GM19467 (cell line): Measurements from ENCODE around the gene VAV2.

Source experiments
- ATAC-seq: cut with Tn5 transposase; IDR thresholded peaks from one replicate; pipeline ENCODE4 v1.9.1; 2021; ENCODE audit warnings: mild to moderate bottlenecking, moderate library complexity; ENCODE audit not compliant: unreplicated experiment

The VAV2 gene

DNA sequence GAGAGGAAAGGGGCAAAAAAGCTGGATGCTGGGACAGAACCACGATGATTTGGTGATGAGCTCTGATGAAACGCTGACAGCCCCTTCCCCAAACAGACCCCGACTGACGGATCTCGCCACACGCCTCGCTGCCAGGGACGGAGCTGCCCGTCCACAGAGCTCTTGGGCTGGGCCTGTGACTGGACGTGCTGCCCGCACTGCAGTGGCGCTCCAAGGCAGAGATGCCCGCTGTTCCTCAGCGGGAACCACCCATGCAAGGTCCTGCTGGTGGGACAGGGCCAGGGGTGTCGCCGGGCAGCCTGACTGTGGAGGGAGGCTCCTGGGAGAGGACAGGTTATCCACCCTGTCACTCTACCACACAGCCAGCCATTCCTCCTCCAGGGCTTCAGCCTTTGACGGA, 187.9 kb downstream of the VAV2 start:
- ATAC-seq = no peak

- ATAC-seq = no peak
Measured at GRCh38 chr9:133803745-133804144, 188.4 kb downstream of the VAV2 start.

- ATAC-seq = no peak
Measured at GRCh38 chr9:133803028-133803585, 189.0 kb downstream of the VAV2 start.

DNA sequence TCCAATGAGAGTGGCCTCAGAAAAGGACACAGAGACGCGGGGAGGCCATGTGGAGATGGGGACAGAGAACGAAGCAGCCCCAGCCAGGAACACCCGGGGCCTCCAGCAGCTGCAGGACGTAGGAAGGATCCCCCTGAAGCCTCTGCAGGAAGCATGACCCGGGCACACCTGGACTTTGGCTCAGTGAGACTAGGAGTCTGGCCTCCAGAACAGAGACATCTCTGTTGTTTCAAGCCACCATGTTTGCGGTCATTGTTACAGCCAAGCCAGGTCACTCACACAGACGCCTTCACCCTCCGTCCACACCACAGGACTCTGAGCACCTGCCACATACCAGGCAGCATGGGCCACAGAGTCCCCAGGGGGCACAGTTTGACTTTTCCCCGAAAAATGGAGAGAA, 190.4 kb downstream of the VAV2 start:
- ATAC-seq = no peak

DNA sequence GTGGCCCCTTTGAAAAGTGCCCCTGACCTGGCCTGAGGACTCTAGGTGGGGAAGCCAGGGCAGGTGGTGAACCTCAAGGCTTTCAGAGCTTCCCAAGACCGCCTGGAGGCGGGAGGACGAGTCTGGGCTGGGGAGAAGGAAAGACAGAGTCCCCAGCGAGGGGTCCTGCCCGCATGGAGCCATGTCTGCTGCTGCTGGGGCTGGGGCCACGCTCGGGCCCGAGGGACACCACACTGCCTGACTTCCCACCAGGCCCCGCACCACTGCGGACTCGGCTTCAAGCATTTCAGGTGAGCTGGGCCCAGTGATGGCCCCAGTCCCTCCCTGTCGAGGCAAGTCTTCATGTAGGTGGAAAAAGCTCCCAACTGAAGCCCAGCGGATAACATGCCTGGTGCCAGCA, 191.9 kb downstream of the VAV2 start:
- ATAC-seq = no peak

- ATAC-seq = no peak
Measured at GRCh38 chr9:133799716-133800115, 192.4 kb downstream of the VAV2 start.

DNA sequence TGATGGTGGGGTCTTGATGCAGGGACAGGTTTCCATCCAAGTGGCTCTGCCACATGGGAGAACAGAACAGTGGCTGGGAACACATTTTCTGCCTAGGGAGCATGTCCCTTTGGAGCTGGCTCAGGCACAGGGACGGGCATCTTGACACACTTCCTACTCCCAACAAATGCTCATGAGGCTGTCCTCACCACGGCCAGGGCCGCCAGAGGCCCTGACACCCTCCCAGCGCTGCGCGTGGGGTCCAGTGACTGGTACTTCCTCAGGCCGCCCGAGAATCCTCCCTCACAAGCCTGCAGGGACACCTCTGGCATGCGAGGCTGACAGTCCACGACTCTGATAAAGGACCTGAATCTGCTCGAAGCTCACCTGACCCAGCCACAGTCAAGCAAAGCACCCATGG, 193.0 kb downstream of the VAV2 start:
- no peak for ATAC-seq

DNA sequence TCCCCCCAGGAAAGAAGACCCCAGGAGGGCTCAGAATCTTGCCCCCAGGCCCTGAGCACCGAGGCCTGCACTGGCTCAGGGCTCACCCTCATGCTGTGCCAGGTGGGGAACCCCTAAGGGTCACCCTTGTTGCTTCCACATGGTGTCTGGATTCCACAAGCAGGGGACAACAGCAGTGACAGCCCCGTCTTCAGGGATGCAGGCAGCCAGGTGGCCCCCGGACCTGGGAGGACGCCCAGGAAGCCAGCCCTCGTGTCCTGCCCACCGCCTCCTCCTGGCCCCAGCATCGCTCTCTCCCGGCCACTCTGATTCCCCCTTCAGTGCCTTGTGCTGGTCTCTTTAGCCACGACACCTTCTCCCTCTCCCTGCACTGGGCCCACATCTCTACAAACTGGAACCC, 194.0 kb downstream of the VAV2 start:
- no peak for ATAC-seq

DNA sequence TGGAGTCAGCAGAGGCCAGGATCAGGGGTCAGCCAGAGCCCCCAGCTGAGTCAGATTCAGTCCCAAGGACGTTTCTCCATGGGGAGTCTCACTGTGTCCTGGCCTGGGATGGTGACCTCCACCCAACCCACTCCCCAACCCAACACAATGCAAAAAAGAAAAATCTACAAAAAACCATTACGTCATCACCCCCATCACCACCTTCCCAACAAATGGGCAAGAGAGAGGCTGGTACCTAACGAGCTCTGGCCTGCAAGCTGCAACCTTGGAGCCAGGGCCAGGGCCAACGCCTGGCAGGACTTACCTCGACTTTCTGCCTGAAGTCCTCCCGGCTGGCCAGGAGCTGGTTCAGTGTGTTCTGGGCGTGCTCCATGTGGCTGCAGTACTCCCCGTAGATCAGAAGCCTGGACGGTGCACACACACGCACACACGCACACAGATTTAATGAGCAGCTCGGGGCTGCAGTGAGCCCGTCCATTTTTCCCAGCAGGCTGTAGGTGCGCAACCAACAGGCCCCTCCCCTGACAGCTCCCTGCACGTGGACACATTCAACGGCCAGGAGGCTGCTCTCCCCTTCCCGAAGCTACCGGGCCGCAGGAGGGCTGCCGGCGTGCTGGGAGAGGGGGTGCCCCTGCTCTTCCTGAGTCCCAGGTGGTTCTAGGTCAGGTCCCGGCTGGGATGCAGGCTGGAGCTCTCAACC, 194.6 kb downstream of the VAV2 start:
- ATAC-seq = no peak

DNA sequence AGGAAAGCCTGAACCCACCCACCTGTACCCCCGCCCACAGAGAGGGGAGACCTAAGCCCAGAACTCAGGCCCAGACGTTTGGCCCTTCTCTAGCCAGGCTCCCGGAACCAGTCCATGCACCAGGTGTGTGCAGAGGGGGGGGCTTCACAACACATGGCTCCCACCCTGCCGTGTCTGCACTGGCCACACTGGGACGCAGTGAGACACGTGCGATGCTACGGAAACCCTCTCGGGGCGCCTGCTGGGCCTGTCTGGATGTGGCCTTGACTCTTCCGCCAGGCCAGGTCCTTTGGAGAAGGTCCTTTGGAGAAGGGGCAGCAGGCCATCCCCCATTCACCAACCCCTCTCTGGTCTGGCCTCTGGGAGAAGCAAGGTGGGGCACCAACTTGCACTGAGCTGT, 195.6 kb downstream of the VAV2 start:
- no peak for ATAC-seq

DNA sequence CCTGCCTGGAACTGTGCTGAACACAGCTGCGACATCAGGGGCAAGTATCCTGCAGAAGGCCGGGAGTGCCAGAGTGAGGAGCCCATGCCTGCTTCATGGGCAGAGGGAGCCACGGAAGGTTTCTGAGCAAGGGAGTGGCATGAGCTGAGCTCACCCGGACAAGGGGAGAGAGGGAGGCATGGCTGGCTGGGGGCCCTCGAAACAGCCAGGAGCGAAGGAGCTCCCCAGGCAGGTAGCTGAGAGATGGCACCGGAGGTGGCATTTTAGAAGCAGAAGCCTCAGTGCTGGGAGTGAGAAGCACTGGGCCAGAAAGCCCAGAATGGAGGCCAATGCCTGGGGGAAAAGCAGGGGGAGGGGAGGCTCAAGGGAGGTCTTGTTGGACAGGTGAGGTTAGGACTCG, 197.1 kb downstream of the VAV2 start:
- ATAC-seq = no peak

DNA sequence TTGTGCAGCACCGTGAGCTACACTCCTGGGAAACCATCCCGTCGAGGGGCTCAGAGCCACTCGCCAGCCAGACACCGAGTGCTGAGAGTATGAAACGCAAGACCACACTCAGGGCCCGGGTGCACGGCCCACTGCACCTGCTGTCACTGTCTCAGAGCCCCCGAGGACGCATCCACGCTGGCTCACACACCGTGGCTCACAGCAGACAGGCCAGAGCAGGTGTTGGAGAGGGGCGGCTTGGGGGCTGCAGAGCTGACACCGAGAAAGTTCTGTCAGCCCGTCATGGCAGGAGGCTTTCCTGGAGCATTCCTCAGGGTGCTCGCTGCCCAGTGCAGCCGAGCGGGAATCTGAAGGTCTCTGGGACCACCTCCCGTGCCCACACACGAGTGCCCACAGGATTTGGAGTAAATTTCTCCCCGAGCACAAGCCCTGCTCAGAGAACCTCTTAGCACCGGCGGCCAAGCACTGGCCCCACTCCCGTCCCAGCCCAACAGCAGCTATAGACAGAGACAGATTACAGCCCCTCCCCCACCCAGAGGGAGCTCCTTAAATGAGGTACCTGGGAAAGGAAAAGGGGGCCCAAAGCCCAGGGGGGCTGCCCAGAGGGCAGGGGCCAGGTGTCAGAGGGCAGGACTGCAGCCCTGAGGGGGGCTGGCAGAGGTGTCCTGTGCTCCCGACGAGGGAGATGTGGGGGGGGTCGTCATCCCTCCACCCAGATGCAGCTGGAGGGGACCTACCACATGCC, 197.9 kb downstream of the VAV2 start:
- ATAC-seq = no peak

GRCh38 chr9:133793471-133793870, 198.7 kb downstream of the VAV2 start:
- ATAC-seq = no peak

DNA sequence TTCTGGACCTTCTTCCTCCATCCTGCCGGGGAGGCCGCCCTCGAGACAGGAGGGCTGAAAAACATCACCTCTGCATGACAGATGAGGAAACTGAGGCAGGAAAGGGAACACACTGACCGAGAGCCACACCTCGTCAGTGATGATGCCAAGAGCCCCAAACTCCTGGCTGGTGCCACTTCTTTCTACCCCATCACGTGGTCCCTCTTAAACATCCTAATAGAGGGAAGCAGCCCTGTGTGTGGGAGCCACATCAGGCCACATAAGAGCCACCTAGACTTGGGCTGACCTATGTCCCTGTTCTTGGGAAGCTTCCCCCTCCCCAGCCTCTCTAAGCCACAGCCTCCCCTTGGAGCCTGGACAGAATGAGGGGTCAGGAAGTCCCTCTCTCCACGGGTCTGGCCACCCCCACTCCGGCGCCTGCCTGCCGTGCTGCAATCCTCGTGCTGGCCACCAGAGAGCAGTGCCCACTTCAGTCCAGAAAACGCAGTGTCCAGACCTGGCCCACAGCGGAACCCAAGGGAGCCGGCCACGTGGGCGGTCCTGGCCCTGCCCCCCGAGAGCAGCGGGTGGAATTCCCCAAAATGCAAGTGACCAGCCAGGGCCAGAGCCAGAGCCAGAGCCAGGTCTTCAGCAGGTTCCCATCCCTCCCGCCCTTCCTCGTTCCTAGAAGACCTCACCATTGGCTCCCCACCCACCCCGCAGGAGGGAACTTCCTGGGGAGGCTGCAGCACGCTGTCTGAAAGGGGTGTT, 199.2 kb downstream of the VAV2 start:
- peak; percentile 60 for ATAC-seq

DNA sequence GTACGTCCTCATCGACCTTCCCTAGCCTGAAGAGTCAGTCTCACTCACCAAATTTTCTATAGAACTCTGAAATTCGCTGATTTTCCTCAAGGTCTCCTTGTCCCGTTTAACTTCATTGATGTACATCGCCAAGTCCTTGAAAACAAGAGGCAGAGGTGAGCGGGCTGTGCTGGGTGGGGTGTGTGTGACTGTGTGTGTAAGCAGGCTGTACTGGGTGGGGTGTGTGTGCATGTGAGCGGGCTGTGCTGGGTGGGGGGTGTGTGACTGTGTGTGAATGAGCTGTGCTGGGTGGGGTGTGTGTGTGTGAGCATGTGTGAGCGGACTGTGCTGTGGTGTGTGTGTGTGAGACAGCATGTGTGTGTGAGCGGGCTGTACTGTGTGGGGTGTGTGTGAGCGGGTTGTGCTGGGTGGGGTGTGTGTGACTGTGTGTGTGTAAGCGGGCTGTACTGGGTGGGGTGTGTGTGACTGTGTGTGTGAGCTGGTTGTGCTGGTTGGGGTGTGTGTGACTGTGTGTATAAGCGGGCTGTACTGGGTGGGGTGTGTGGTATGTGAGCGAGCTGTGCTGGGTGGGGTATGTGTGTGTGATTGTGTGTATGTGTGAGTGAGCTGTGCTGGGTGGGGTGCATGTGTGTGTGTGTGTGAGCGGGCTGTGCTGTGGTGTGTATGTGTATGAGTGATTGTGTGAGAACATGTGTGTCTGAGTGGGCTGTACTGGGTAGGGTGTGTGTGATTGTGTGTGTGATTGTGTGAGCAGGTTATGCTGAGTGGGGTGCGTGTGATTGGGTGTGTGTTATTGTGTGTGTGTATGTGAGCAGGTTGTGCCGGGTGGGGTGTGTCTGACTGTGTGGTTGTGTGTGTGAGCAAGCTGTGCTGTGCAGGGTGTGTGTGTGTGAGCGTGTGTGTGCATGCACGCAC, 200.1 kb downstream of the VAV2 start:
- ATAC-seq = no peak

GRCh38 chr9:133791069-133791468, 201.1 kb downstream of the VAV2 start:
- ATAC-seq = no peak

- ATAC-seq = no peak
Measured at GRCh38 chr9:133789778-133790177, 202.3 kb downstream of the VAV2 start.

GRCh38 chr9:133788819-133789717, 203.1 kb downstream of the VAV2 start:
- no peak for ATAC-seq

GRCh38 chr9:133788045-133788818, 203.9 kb downstream of the VAV2 start:
- no peak for ATAC-seq
